ENCODE results near the gene SPHK1.

The SPHK1 gene

GRCh38 chr17:76378548-76379274 lies 5.7 kb upstream of the SPHK1 start:
- H3K27ac ChIP-seq = peak overlapping the region; percentile 76
- no peak for TF ChIP-seq CTCF (conservative IDR thresholded peaks at IDR 0.05)

GRCh38 chr17:76379275-76379641 lies 5.2 kb upstream of the SPHK1 start:
- no peak for TF ChIP-seq CTCF (conservative IDR thresholded peaks at IDR 0.05)
- H3K27ac ChIP-seq = peak overlapping the region; percentile 76

GRCh38 chr17:76379646-76380376 lies 4.6 kb upstream of the SPHK1 start:
- peak overlapping the region; percentile 76 for H3K27ac ChIP-seq
- TF ChIP-seq CTCF (conservative IDR thresholded peaks at IDR 0.05) = no peak

- TF ChIP-seq CTCF (conservative IDR thresholded peaks at IDR 0.05) = no peak
- no peak overlapping the region; the same call in 1 of the 2 replicates for H3K27ac ChIP-seq
These were observed 2.6 kb upstream of the SPHK1 start for GRCh38 chr17:76381633-76382350.

GRCh38 chr17:76382351-76382802 lies 2.0 kb upstream of the SPHK1 start:
- no peak for TF ChIP-seq CTCF (conservative IDR thresholded peaks at IDR 0.05)
- H3K27ac ChIP-seq = peak overlapping the region; percentile 74; the same call in 1 of the 2 replicates

GRCh38 chr17:76382803-76383545 lies 1.4 kb upstream of the SPHK1 start:
- peak overlapping the region; percentile 74; the same call in 1 of the 2 replicates for H3K27ac ChIP-seq

More at GRCh38 chr17:76382803-76383545, 1.4 kb upstream of the SPHK1 start:
- no peak for TF ChIP-seq CTCF (conservative IDR thresholded peaks at IDR 0.05)
